Amniotic epithelial cell (primary cell): Measurements from ENCODE around the gene CERS6.
A peak's percentile ranks its signal among the peaks of the same experiment; 100 is the strongest.

Experiments used
- DNase-seq: peaks from one replicate; pipeline ENCODE4 v3.0.0-alpha.2; 2010; ENCODE audit warnings: low read depth

CERS6 gene

GRCh38 chr2:168602846-168603401 lies 146.9 kb downstream of the CERS6 start:
- no peak for DNase-seq

GRCh38 chr2:168603439-168603961 lies 147.4 kb downstream of the CERS6 start:
- DNase-seq: peak; percentile 20

GRCh38 chr2:168604252-168604651 lies 148.2 kb downstream of the CERS6 start:
- peak; percentile 23 for DNase-seq

GRCh38 chr2:168607992-168608391 lies 151.9 kb downstream of the CERS6 start:
- peak; percentile 92 for DNase-seq

GRCh38 chr2:168608796-168609195 lies 152.7 kb downstream of the CERS6 start:
- peak; percentile 11 for DNase-seq

- DNase-seq: peak; percentile 47
Observed at GRCh38 chr2:168611091-168611490, 155.0 kb downstream of the CERS6 start.

- peak; percentile 16 for DNase-seq
Observed at GRCh38 chr2:168611896-168612650, 156.0 kb downstream of the CERS6 start.

- no peak for DNase-seq
Observed at GRCh38 chr2:168612719-168613118, 156.6 kb downstream of the CERS6 start.

GRCh38 chr2:168613551-168613950 lies 157.5 kb downstream of the CERS6 start:
- DNase-seq: no peak

- no peak for DNase-seq
Observed at GRCh38 chr2:168614172-168615018, 158.3 kb downstream of the CERS6 start.

GRCh38 chr2:168620554-168620953 lies 164.5 kb downstream of the CERS6 start:
- DNase-seq: no peak

GRCh38 chr2:168622559-168622958 lies 166.5 kb downstream of the CERS6 start:
- DNase-seq: no peak

GRCh38 chr2:168624028-168624427 lies 168.0 kb downstream of the CERS6 start:
- no peak for DNase-seq

- DNase-seq: no peak
Observed at GRCh38 chr2:168626096-168626495, 170.0 kb downstream of the CERS6 start.

- DNase-seq: no peak
Observed at GRCh38 chr2:168626647-168627046, 170.6 kb downstream of the CERS6 start.

GRCh38 chr2:168632709-168633121 lies 176.6 kb downstream of the CERS6 start:
- DNase-seq: peak; percentile 89

GRCh38 chr2:168633200-168633599 lies 177.1 kb downstream of the CERS6 start:
- peak; percentile 50 for DNase-seq

- DNase-seq: no peak
Observed at GRCh38 chr2:168633895-168634294, 177.8 kb downstream of the CERS6 start.

- peak; percentile 53 for DNase-seq
Observed at GRCh38 chr2:168635065-168635577, 179.0 kb downstream of the CERS6 start.

GRCh38 chr2:168639018-168639417 lies 182.9 kb downstream of the CERS6 start:
- no peak for DNase-seq

GRCh38 chr2:168639441-168639898 lies 183.4 kb downstream of the CERS6 start:
- DNase-seq: peak; percentile 100

GRCh38 chr2:168640039-168640438 lies 184.0 kb downstream of the CERS6 start:
- no peak for DNase-seq
